ENCODE measurements around the gene MAZ.

DNA sequence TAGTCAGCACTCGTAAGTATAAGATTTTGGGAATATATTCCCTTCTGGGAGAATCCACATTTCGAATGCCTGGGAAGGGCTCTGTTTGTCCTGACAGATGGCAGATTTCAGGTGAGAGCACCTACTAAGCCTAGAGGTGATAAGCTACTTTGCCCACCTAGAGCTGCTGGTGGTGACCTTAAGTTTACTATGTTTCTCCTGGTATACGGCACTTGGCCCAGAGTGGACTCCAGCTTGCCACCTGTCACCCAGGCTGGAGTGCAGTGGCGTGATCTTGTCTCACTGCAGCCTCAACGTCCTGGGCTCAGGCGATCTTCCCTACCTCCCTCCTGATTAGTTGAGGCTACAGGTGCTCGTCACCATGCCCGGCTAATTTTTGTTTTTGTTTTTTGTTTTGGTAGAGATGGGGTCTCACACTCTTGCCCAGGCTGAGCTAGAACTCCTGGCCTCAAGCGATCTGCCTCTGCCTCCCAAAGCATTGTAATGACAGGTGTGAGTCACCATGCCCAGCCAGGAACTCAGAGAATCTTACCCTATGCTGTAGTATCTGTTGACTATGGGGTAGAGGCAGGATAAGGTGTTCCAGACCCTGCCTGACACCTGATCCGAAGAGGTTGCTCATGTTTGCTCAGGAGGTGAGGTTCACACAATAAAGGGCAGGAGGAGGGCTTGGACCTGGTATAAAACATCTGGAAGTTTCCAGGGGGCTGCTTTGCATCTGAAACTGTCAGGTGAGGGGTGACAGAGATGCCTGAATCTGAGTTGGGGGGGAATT lies 28.6 kb upstream of the MAZ start, which contains the start of gene ZG16:
- no peak for TF ChIP-seq ZBTB7A (IDR thresholded peaks at IDR 0.05; ENCODE audit: low read depth)
- TF ChIP-seq, protein P1, sequence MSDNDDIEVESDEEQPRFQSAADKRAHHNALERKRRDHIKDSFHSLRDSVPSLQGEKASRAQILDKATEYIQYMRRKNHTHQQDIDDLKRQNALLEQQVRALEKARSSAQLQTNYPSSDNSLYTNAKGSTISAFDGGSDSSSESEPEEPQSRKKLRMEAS (IDR thresholded peaks at IDR 0.05), result no peak
- TF ChIP-seq RAD21 (IDR thresholded peaks at IDR 0.05; ENCODE audit: low read depth), result no peak
- TF ChIP-seq REST (IDR thresholded peaks at IDR 0.05; ENCODE audit: low read depth), result no peak
- TF ChIP-seq TAF1 (IDR thresholded peaks at IDR 0.05; ENCODE audit: low read depth), result no peak

All from Ishikawa (cell line).